ENCODE data around the gene UBA5.
A peak's percentile ranks its signal among the peaks of the same experiment; 100 is the strongest.
"Not testable (repeated sequence)": the region's sequence is repeated elsewhere in the genome, so short reads cannot be mapped to it uniquely, and the experiment has no call there.

The UBA5 gene

DNA sequence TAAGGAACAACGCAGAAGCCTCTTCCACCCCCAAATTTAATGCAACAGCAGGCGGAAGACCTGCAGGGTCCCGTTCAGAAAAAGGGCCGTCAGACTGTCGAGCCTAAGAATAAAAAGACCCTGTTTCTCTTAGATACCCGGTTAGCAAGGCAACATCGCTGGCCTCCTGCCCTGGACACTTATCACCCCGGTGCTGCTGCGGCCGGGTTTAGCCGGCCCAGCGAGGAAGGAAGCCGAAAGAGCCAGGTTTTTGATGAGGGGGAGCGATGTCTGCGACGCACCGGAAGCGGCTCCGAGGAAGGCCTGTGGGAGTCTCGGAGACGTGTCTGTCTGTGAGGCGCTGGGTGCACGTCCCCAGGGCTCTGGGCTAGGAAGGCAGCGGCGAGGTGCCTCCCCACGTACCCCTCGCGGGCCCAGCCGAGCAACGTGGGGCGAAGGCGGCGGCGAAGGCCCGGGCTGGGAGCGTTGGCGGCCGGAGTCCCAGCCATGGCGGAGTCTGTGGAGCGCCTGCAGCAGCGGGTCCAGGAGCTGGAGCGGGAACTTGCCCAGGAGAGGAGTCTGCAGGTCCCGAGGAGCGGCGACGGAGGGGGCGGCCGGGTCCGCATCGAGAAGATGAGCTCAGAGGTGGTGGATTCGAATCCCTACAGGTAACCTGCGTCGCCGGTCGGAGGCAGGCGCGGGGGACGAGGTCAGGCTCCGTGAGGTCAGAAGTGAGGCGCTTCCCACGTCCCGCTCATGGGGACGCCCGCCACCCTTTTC, at the start of gene UBA5:
TSS of gene UBA5 (plus strand) at position 278 of the 759 bp plus-strand sequence. CDS start at position 487, 209 bp downstream.
- DNase-seq: peak; percentile 38 to 62

DNA sequence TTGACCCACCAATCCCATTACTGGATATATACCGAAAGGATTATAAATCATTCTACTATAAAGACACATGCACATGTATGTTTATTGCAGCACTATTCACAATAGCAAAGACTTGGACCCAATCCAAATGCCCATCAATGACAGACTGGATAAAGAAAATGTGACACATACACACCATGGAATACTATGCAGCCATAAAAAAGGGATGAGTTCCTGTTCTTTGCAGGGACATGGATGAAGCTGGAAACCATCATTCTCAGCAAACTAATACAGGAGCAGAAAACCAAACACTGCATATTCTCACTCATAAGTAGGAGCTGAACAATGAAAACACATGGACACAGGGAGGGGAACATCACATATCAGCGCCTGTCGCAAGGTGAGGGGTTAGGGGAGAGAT, 44.8 kb upstream of the UBA5 start:
- DNase-seq: not testable (repeated sequence)

DNA sequence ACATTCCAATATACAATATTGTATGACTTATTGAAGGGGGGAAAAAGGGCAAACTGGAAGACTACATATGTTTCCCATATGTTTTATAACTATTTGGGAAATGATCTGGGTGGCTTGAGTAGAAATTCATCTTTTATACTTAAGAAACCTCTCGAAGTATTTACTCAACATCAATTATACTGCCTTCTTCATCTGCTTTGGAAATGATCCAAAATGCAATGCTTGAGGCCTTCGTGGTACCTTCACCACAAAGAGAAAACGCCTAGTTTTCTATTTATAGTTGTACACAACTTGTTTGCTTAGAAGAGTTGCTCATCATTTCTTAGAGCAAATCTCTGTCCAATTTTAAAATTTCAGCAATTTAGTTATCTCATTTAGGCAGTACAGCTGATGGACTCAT, 44.2 kb upstream of the UBA5 start:
- no peak for DNase-seq

DNA sequence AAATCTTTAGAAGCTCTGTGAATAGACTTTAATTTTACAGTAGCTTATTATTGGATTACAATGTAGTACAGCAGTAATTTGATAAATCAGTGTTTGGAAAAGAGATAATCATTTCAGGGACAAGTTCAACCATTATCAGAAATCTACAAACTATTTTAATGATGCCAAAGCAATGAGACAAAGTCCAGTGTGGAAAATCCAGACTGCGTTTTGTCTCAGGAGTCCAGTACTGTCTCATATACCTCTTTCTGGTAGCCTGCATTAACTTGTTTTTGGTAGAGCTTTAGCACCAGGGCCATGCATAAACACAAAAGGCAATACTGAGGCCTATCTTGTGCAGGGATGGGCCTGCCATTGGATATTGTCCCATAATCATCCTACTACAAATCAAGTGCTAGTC, 43.3 kb upstream of the UBA5 start:
- DNase-seq: no peak

DNA sequence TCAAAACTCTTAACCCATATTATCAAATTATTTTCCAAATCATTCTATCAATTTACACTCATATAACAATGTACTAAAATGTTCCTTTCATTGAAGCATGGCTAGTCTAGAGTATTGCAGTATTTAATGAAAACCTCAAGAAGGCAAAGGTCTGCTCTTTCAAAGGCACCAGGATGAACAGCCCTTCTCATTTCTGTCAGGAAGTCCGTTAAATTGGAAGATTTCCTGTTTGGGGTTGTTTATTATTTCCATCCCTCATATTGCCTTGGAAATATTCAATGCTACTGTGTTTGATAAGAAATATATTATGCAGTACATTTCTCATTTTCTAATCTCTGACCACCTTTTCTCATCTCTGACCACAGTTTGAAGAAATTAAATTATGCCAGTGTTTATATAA, 38.0 kb upstream of the UBA5 start:
- DNase-seq: no peak

DNA sequence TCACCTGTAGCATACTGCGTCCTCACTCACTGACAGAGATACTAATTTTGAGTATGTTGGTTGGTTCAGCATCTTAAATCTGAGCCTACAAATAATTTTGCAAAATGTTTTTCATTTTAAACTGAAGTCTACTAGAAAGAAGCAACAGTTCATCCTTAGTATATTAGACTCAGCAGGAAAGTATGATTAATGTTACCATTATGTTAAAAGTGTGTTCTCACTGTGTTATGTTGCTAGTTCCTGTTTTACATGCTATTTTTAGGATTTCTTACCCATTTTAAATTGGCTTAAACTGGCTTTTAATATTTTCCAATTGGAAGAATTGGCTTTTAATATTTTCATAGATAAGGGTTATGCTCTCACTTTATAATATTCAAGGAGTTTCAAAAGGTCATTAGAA, 37.4 kb upstream of the UBA5 start:
- DNase-seq: peak in 1 of 2 donors; percentile 42

DNA sequence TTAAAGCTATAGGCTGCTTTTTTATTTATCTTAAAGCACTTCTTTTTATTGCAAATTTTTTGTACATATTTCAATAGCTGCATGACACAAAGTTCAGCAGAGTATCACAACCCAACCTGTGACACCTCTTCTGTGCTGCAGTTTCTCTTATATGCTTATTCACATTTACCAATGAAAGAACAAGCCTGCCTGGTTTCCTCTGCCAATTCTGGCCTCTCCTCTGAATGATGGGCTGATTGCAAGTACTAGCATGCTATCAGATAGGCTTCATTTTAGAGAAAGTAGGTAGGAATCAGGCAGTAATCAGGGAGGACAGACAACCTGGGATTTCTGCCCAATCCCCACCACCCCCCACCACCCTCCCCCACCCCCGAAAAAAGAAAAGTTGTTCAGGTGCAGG, 36.5 kb upstream of the UBA5 start:
- DNase-seq: no peak

DNA sequence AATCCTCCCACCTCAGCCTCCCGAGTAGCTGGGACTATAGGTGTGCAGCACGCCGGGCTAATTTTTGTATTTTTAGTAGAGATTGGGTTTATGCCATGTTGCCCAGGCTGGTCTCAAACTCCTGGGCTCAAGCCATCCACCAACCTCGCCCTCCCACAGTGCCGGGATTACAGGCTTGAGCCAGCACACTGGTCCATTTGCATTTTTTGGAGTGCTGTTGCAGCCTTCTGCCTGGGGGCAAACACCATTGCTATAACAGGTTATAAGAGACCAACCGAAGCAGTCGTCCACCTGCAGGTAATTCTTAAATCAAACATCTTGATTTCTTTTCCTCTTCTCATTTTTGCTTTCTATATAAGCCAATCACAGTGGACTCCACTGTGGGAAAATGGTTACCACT, 35.3 kb upstream of the UBA5 start:
- DNase-seq: no peak

DNA sequence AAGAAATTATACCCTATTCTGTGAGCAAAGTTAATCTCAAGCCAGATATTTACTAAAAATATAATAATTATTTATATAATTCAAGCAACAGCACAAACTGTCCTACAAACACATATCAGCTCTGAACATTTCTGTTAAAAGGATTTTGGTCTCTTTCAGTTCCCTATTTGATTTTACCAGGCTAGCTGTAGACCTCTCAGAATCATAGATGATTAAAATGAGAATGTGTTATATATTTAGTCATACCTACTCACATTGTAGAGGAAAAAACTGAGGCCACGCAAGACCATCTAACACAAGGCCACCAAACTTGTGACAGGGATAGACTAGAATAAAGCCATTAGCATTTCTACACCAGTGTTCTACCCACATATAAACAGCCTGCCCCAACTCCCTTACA, 34.5 kb upstream of the UBA5 start:
- DNase-seq: no peak

DNA sequence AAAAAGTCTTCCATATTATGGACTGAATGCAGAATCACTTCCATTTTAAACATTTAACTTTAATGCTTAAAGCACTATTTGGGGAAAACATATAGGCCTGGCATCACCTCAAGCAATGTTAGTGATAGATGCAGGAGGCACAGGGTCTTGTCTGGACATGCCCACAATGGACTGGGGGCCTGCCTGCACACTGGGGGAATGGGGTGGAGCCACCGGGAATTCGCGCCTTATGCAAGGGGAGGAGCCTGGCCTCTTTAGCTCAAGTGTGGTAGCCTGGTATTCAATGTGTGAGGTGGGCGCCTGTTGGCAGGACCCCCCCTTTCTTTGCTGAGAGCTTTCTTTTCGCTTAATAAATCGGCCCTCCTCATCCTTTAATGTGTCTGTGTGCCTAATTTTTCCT, 33.2 kb upstream of the UBA5 start:
- no peak for DNase-seq

DNA sequence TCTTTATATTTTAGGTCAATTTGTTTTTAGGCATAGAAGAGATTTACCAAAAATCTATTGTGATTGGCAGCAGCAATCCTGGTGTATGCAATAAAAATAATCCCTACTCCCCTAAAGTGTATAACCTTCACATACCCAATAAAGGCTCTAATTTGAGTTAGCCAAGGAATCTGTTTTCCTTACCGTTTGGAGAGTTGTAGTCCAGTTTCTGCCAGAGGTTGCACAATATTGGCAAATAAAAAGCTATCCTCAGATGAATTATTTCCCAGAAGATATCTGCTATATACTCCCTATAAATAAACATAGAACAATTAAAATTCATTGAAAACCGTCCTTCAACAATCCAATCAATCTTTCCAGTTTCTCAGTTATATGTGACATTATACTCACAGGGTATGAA, 32.0 kb upstream of the UBA5 start:
- no peak for DNase-seq

DNA sequence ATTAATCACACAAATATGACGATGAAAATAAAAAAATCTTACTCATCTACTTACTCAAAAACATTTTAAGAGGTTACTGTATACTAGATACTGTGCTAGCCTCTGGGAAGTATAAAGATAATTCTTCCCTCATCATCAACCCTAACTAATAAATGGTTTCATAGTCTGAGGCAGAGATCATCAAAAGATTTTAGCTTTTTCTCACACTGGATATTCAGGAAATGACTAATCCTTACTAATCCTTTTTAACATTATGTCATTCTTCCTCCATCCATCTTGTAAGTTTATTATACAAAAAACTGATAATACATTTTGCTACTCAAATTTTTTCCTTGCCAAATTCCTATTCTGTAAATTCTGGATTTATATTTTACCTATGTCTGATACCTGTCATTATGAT, 30.2 kb upstream of the UBA5 start:
- DNase-seq: peak in 1 of 2 donors; percentile 10

DNA sequence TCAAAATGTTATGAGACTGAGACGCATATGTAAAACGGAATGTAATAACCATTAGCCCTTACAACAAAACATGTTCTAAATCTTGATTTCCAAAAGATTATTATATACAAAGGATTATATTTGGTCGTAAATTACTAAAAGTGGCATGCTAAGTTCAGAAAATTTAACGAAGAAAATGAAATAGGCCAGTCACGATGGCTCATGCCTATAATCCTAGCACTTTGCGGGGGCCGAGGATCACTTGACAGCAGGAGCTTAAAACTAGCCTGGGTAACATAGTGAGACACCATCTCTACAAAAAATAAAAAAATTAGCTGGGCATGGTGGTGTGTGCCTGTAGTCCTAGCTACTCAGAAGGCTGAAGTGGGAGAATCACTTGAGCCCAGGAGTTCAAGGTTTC, 29.5 kb upstream of the UBA5 start:
- DNase-seq: no peak

DNA sequence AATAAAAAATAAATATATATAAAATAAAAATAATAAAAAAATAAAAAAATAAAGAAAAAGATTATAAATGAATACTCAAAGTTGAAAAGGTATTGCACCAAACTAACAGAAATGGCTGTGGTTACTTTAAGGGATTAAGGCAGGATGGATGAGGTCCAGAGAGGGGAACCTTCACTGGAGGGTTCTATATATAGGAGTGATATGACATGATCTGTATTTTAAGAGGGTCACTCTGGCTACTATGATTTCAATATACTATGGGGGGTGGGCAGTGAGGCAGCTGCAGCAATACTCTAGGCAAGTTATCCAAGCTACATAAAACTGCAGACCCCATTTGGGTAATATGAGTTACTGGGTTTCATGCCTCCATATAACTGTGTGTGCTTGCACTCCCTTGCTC, 25.1 kb upstream of the UBA5 start:
- no peak for DNase-seq

DNA sequence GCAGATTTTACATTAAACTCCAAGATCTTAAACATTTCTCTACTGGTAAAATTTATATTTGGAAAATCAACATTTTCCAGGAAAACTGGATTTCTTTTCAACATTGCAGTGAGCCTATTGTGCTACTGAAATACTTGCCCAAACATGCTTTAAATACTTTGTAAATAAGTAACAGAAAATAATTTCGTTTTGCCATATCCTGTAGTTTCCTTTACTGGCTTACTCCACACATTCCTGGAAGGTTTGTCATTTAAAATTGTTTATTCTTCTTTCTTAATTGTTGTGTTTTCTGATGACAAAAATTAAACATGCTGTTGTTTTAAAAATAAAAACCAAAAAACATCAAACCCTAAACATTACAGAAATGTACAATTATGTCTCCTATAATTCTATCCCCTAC, 22.5 kb upstream of the UBA5 start:
- no peak for DNase-seq

DNA sequence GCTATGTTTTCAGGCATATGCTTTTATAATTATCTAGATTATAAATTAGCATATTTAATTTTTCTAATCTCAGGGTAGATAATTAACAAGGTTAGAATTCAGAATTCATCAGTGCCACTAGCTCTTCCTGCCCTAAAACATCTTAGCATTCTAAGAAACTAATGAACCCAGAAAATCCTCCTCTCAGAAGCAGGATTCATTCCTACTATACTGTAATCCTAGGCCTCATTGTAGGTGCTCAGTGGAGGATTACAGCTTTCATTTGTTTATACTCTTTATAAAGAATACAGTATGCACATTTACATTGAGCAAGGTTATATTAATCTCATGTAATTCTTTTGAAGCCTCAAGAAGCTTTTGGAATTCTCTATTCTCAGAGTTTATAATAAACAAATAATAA, 21.4 kb upstream of the UBA5 start:
- no peak for DNase-seq

DNA sequence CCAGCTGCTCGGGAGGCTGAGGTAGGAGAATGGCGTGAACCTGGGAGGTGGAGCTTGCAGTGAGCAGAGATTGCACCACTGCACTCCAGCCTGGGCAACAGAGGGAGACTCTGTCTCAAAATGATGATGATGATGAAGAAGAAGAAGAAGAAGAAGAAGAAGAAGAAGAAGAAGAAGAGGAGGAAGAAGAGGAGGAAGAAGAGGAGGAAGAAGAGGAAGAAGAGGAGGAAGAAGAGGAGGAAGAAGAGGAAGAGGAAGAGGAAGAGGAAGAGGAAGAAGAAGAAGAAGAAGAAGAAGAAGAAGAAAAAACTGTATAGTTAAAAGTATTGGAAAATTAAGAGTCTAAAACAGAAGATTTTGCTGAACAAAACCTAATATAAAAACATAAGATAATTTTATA, 18.7 kb upstream of the UBA5 start:
- not testable (repeated sequence) for DNase-seq

DNA sequence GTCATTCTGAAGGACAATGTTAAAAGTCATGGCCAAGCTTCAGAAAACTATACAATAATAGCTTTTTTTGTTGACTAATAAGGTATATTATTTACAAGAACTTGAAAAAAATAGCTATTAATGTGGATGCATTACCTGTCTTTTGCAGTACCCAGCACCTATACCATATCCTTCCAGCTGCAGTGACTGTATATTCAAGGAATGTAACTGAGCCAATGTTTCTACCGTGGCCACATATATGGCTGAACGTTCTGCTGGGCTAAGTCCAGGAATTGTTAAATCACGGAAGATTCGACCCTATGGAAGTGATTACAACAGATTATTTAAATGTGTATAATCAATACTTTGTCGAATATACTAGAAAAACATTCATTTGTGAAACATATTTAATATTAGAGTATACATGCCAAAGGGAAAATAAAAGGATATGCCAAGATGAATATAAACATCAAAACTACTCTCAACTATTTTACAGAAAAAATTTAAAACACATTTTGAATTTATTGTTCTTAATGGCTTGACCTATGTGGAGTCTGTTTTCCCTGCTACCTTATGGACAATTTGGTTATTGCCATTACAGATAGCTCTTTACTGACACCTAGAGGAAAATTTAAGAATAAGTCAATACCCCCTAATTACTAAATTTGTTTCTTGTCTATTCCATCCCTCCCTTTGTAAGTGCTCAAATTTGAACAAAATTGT, 18.1 kb upstream of the UBA5 start:
- DNase-seq: peak in 1 of 2 donors; percentile 44

DNA sequence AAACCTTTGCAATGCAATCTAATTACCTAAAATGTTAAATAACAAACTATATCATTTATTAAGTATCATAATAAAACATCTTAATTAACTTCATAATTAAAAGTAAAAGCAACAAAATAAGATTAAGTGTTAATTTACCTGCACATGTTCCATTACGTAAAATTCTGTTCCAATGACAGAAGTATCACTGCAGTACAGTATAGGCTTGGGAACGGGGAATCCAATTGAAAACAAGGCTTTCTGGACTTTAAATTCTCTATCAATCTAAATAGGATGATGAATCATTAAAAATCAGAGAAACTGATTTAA, 17.6 kb upstream of the UBA5 start:
- no peak for DNase-seq

DNA sequence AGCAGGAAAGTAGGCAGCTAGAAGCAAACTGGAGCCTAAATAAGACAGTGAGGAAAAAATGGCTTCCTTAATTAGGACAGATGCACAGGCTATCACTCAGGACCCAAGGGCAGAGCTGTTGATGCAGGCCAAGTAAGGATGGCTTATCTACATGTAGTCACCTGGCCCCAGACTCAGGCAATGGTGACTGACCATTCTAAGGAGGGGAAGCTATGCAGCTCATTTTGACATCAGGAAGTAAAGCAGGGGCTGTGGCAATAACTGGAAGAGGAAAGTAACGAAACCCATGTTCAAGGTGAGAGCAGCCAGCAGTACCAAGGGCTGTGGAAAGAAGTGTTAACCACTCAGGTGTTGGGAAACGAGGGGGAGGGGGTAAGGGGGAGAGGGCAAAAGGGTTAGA, 16.8 kb upstream of the UBA5 start:
- DNase-seq: no peak

DNA sequence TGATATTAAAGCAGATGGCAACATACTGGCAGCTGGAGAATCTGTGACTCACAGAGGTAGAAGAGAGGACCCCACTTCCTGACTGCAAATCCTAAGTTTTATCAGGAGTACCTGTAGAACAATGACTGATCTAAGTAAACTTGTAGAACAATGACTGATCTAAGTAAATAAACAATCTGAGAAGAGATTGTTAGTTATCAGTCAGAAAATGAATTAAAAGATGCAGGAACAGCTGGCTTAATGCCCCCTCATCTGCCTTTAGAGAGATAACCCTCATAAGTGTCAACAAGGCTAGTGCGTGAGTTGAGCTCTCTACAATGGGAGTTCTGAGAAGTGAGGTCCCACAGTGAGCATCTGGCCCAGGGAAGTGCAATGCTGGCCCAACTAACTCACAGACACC, 15.1 kb upstream of the UBA5 start:
- no peak for DNase-seq

DNA sequence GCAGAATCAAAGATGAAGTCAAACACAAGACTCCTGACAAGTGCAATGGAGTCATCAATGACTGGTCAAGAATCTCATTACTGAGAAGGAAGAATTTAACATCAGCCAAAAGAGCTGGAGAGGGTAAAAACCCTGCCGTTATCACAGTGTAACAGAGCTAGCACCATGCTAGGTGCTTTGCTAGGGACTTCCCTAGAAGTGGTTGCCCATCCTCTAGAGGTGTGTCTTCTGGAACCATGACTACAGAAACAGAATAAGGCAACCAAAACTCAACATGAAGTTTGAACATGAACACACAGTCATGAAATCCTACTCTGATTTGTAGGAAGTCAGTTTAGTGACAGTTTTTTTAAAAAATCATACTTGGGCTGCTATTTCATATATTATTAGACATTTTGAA, 10.0 kb upstream of the UBA5 start:
- DNase-seq: no peak

DNA sequence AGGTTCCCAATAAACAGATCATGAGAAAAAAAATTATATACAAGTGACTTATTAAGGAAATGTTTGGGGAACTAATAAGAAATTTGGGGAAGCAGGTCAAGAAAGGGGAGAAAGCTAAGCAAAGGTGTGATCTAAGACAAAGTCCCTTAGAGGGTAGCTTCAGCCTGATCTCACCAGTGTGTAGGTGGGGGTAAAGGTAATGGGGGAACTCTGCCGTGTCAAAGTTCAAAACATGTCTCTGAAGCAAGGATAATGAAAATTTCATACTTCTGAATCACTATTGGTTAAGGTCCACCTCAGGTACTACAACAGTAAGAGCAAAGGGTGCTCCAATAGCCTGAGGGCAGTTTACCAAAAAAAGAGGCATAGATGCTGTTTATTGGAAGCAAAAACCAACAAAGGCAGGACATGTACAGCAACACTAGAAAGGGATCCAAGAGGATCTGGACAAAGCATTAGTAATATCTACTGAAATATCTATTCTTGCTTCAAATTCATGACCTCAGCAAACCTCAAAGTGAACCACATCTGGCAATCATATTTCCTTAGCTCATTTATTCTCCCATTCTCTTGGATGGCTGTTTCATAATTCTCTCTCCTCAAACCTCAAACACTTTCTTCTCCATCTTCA, 7.4 kb upstream of the UBA5 start:
- DNase-seq: no peak

DNA sequence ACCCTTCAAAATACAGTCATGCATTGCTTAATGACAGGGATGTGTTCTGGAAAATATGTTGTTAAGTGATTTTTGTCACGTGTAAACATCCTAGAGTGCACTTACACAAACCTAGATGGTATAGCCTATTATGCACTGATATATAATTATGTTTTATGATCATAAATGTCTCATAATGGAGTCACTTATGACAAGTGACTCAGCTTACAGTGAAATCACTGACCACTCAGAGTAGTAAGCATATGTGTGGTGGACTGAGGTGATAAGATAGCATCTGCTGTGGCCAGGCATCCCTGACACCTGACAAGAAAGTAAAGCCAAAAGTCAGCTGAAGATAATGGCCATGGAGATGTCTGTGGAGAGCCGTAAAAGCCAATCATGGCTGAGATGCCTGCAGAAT, 5.9 kb upstream of the UBA5 start:
- no peak for DNase-seq

DNA sequence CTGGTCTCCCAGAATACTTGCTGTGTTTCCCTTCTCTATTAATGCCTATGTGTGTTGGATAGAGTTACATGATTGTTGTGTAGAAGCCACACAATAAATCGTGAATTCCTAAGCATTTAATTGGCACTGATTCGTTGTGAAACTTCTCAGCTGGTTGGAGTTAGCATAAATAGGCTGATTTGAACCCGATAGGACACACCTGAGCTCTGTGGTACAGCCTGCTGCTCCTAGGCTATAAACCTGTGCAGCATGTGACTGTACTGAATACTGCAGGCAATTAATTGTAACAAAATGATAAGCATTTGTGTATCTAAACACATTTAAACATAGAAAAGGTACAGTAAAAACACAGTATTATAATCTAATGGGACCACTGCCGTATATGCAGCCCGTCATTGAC, 5.4 kb upstream of the UBA5 start:
- DNase-seq: no peak
